ENCODE results near the gene MAP2K5.
A peak's percentile ranks its signal among the peaks of the same experiment; 100 is the strongest.

The MAP2K5 gene

DNA sequence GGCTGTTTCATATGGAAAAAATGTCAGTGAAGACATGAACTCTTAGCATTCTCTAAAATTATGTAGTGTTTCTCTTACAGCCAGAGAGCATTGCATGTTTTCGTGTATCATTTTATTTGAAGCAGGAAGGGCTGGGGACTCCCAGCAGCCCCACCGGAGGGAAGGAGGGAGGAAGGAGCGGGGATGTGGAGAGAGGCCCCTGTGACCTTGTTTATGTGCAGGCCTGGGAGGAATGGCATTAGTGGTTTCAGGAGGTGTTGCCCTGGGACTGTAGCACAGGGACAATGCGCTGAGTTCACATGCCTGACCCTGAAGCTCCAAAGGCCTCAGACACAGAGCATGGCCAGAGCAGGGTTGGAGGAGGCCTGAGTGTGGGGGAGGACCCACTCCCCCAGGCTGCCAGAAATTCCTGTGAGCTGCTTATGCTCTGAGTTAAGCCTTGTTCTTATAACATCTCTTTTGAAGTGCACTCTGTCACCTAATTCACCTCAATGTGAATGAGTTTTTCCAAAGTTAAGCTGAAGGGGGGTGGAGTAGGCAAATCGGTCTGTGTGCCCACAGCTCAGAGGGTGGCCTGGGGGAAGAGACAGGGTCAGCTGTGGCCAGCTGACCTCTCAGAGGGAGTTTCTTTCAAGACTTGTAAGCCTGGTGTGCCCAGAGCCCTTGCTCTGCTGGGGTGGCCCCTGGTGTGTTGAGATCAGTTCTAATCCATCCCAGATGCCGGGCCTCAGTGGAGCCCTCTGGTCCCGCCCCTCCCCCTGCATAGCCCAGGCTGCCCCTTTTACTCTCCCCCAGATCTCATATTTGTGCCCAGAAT lies 301.3 kb downstream of the MAP2K5 start:
- peak overlapping the region; percentile 39 for H3K27ac ChIP-seq
- H3K9me3 ChIP-seq (ENCODE audit: severe bottlenecking) = no peaks in the 10 kb centered on the region
- H3K27me3 ChIP-seq (ENCODE audit: insufficient read depth, low read depth, severe bottlenecking) = no peaks in the 10 kb centered on the region
- H3K36me3 ChIP-seq = no peaks in the 10 kb centered on the region
- TF ChIP-seq, protein P1, sequence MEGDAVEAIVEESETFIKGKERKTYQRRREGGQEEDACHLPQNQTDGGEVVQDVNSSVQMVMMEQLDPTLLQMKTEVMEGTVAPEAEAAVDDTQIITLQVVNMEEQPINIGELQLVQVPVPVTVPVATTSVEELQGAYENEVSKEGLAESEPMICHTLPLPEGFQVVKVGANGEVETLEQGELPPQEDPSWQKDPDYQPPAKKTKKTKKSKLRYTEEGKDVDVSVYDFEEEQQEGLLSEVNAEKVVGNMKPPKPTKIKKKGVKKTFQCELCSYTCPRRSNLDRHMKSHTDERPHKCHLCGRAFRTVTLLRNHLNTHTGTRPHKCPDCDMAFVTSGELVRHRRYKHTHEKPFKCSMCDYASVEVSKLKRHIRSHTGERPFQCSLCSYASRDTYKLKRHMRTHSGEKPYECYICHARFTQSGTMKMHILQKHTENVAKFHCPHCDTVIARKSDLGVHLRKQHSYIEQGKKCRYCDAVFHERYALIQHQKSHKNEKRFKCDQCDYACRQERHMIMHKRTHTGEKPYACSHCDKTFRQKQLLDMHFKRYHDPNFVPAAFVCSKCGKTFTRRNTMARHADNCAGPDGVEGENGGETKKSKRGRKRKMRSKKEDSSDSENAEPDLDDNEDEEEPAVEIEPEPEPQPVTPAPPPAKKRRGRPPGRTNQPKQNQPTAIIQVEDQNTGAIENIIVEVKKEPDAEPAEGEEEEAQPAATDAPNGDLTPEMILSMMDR (IDR thresholded peaks at IDR 0.05; ENCODE audit: low read depth, low read length) = no peak
- peak; percentile 70 for DNase-seq
- H3K4me3 ChIP-seq (ENCODE audit: low read depth, low read length) = no peak overlapping the region

DNA sequence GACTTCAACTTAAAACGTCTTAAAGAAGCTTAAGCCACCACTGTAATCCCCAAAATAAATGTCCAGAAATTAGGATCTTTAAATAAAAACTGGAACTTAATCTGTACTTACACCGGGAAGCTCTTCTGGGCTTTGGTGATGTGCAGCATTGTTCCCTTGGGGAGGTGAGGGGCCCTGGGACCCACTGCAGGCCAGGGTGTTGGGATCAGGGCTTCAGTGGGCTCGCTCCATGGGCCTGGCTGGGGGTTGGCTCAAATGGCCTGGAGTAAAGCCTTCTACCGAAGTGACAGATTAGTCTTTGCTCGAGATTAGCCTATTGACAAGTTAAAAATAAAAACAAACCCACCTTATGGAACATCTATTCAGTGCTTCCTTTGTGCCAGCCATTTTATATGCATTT lies 303.5 kb downstream of the MAP2K5 start:
- no peaks in the 10 kb centered on the region for H3K36me3 ChIP-seq

DNA sequence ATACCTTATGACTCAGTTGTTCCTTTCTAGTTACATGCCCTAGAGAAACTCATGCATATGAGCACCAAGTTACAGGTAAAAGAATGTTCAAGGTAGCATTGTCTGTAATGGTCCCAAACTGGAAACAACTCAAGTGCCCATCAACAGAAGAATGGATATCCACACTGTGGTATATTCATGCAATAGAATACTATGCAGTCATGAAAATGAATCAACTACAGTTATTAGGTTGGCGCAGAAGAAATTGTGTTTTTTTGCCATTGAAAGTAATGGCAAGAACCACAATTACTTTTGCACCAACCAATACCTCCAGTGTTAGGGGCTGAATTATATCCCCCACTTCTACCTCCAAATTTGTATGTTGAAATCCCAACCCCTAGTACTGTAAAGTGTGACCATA lies 307.0 kb downstream of the MAP2K5 start:
- DNase-seq = no peak
- Histone ChIP-seq H3K36me3 (no peaks in the 10 kb centered on the region), H3K27me3 (ENCODE audit: insufficient read depth, low read depth, severe bottlenecking) (no peaks in the 10 kb centered on the region), H3K4me3 (ENCODE audit: low read depth, low read length) (no peak overlapping the region), H3K9me3 (ENCODE audit: severe bottlenecking) (no peaks in the 10 kb centered on the region), H3K27ac (no peak overlapping the region)
- TF ChIP-seq, protein P1 (IDR thresholded peaks at IDR 0.05; ENCODE audit: low read depth, low read length) = no peak

More for the DNA sequence above, 303.5 kb downstream of the MAP2K5 start:
- Histone ChIP-seq H3K27me3 (ENCODE audit: insufficient read depth, low read depth, severe bottlenecking) (no peaks in the 10 kb centered on the region), H3K27ac (peak overlapping the region; percentile 49), H3K4me3 (ENCODE audit: low read depth, low read length) (no peak overlapping the region), H3K9me3 (ENCODE audit: severe bottlenecking) (no peaks in the 10 kb centered on the region)
- TF ChIP-seq, protein P1 (IDR thresholded peaks at IDR 0.05; ENCODE audit: low read depth, low read length) = no peak
- peak; percentile 46 for DNase-seq

DNA sequence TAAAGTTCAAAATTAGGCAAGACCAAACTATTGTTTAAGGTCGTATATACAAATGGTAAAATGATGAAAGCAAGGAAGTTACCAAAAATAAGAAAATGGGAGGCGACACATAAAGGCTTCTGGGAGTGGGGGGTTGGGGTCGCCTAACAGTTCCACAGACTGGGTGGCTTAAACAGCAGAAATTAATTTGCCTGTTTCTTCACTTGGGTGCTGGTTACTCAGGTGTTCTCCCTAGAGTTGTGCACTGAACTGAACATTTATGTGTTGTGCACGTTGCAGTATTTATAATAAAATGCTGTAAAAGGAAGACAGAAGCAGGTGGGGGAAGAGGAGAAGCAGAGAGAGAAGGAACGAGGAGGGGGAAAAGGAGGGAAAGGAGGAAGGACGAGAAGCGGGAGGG lies 307.8 kb downstream of the MAP2K5 start:
- Histone ChIP-seq H3K27ac (no peak overlapping the region), H3K27me3 (ENCODE audit: insufficient read depth, low read depth, severe bottlenecking) (no peaks in the 10 kb centered on the region), H3K36me3 (no peaks in the 10 kb centered on the region), H3K4me3 (ENCODE audit: low read depth, low read length) (no peak overlapping the region), H3K9me3 (ENCODE audit: severe bottlenecking) (no peaks in the 10 kb centered on the region)
- TF ChIP-seq, protein P1 (IDR thresholded peaks at IDR 0.05; ENCODE audit: low read depth, low read length) = no peak
- DNase-seq = no peak

DNA sequence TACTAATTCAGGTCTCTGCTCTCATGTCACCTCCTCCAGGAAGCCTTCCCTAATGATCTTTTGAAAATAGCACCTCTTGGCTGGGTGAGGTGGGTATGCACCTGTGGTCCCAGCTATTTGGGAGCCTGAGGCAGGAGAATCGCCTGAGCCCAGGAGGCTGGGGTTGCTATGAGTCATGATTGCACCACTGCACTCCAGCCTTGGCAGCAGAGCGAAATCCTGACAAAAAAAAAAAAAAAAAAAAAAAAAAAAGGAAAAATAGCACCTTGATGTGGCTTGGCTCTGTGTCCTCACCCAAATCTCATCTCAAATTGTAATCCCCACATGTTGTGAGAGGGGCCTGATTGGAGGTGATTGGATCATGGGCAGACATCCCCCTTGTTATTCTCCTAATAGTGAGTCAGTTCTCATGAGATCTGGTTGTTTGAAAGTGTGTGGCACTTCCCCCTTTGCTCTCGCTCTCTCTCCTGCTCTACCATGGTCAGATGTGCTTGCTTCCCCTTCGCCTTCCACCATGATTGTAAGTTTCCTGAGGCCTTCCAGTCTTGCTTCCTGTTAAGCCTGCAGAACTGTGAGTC lies 308.6 kb downstream of the MAP2K5 start:
- Histone ChIP-seq H3K27me3 (ENCODE audit: insufficient read depth, low read depth, severe bottlenecking) (no peaks in the 10 kb centered on the region), H3K9me3 (ENCODE audit: severe bottlenecking) (no peaks in the 10 kb centered on the region), H3K36me3 (no peaks in the 10 kb centered on the region), H3K27ac (no peak overlapping the region), H3K4me3 (ENCODE audit: low read depth, low read length) (no peak overlapping the region)
- TF ChIP-seq, protein P1 (IDR thresholded peaks at IDR 0.05; ENCODE audit: low read depth, low read length) = no peak
- DNase-seq = no peak
